Right renal pelvis (tissue), 4 donors: ENCODE data around the gene EID3. TPM values are rescaled to one million over a fixed set of nuclear protein-coding genes. Genes with fewer than 3 reads are reported as not detected.
"Not testable (repeated sequence)": the region's sequence is repeated elsewhere in the genome, so short reads cannot be mapped to it uniquely, and the experiment has no call there.

Experiments used
- DNase-seq, 4 donors: peaks; one replicate each; pipeline ENCODE4 v3.0.0-alpha.2; 2013; ENCODE audit warnings: low read depth in 4 of 4, low spot score in 3 of 4, missing footprints in 1 of 4
- polyA plus RNA-seq, 4 donors: library from polyadenylated mRNA; unstranded; fragments of 120-200 nt; gene quantifications; one replicate each; pipeline ENCODE4 v1.2.1, GENCODE V29; 2013; ENCODE audit not compliant: insufficient read length in 4 of 4

EID3 gene
- 1 to 10 TPM; 4.3 to 4.8 (median 4.6) TPM for polyA plus RNA-seq

- peak in 3 of 4 donors; percentile 70 to 71 (median 70) for DNase-seq
Measured at GRCh38 chr12:104303538-104304151, at the start of gene EID3. TSS of gene EID3 (plus strand) at chr12:104303739. CDS start at chr12:104303935, 196 bp downstream.

GRCh38 chr12:104257913-104258472 is 45.5 kb upstream of the EID3 start:
- no peak for DNase-seq

- no peak for DNase-seq
Measured at GRCh38 chr12:104258476-104259067, 45.0 kb upstream of the EID3 start.

GRCh38 chr12:104263026-104263425 is 40.5 kb upstream of the EID3 start:
- no peak for DNase-seq

- DNase-seq: no peak
Measured at GRCh38 chr12:104263580-104264358, 39.8 kb upstream of the EID3 start.

GRCh38 chr12:104265436-104265835 is 38.1 kb upstream of the EID3 start:
- not testable (repeated sequence) for DNase-seq

- DNase-seq: no peak
Measured at GRCh38 chr12:104272938-104273337, 30.6 kb upstream of the EID3 start.

- DNase-seq: no peak
Measured at GRCh38 chr12:104273503-104273902, 30.0 kb upstream of the EID3 start.

- DNase-seq: no peak
Measured at GRCh38 chr12:104274811-104275210, 28.7 kb upstream of the EID3 start.

GRCh38 chr12:104275689-104276088 is 27.9 kb upstream of the EID3 start:
- no peak for DNase-seq

- DNase-seq: no peak
Measured at GRCh38 chr12:104276273-104277131, 27.0 kb upstream of the EID3 start.

- no peak for DNase-seq
Measured at GRCh38 chr12:104279164-104279563, 24.4 kb upstream of the EID3 start.

GRCh38 chr12:104280111-104280510 is 23.4 kb upstream of the EID3 start:
- no peak for DNase-seq

- no peak for DNase-seq
Measured at GRCh38 chr12:104280717-104281458, 22.7 kb upstream of the EID3 start.

- DNase-seq: no peak
Measured at GRCh38 chr12:104281636-104282035, 21.9 kb upstream of the EID3 start.

GRCh38 chr12:104282109-104282508 is 21.4 kb upstream of the EID3 start:
- no peak for DNase-seq

- no peak for DNase-seq
Measured at GRCh38 chr12:104285740-104286515, 17.6 kb upstream of the EID3 start.

- peak; percentile 87 to 92 (median 89) for DNase-seq
Measured at GRCh38 chr12:104286516-104287482, 16.7 kb upstream of the EID3 start.
